Measurements from ENCODE around the gene OSMR.

GRCh38 chr5:38846379-38847011, 683 bp downstream of the OSMR start:
- TF ChIP-seq POLR2A (IDR thresholded peaks at IDR 0.05; ENCODE audit: low read length) (no peak), GATA1 (IDR thresholded peaks at IDR 0.05; ENCODE audit: low read depth, low read length) (no peak)

All from erythroblast (primary cell).